ENCODE data around the gene UBTD2. TPM values are rescaled to one million over a fixed set of nuclear protein-coding genes. Genes with fewer than 3 reads are reported as not detected.
A peak's percentile ranks its signal among the peaks of the same experiment; 100 is the strongest.

Gene UBTD2
- total RNA-seq, 1 experiment from 2014 or later = 22.7 TPM

- POLR2A ChIA-PET = interaction anchor here (0.5 kb wide), 1 partner anchor 19 kb away, joined by 4 read pairs; no protein-coding TSS in a partner anchor
- ATAC-seq (no peak), DNase-seq (ENCODE audit: low spot score) (no peak)
- peaks cover 5% of the 10 kb centered on the region; the same call in 1 of the 2 replicates for H3K9me3 Mint-ChIP-seq
- peak overlapping the region; percentile 95 for H3K4me3 Mint-ChIP-seq
- CTCF ChIA-PET = no interaction called here
- TF ChIP-seq SOX15 (CRISPR knock-in tag; IDR thresholded peaks at IDR 0.05) (no peak), E2F5 (CRISPR knock-in tag; IDR thresholded peaks at IDR 0.05) (no peak), FOXP1 (CRISPR knock-in tag; IDR thresholded peaks at IDR 0.05; ENCODE audit: borderline replicate concordance) (no peak), TP53 (CRISPR knock-in tag; IDR thresholded peaks at IDR 0.05) (no peak), MLX (CRISPR knock-in tag; IDR thresholded peaks at IDR 0.05) (no peak), ZNF263 (CRISPR knock-in tag; IDR thresholded peaks at IDR 0.05; ENCODE audit: low read depth) (no peak), FOXK1 (CRISPR knock-in tag; IDR thresholded peaks at IDR 0.05) (no peak), GRHL2 (CRISPR knock-in tag; IDR thresholded peaks at IDR 0.05; ENCODE audit: insufficient replicate concordance, severe bottlenecking) (no peak), CREB1 (CRISPR knock-in tag; IDR thresholded peaks at IDR 0.05) (no peak), JUN (CRISPR knock-in tag; IDR thresholded peaks at IDR 0.05) (no peak), USF1 (CRISPR knock-in tag; IDR thresholded peaks at IDR 0.05) (no peak), AR (CRISPR knock-in tag; IDR thresholded peaks at IDR 0.05) (no peak)
- TF ChIP-seq, protein P1, sequence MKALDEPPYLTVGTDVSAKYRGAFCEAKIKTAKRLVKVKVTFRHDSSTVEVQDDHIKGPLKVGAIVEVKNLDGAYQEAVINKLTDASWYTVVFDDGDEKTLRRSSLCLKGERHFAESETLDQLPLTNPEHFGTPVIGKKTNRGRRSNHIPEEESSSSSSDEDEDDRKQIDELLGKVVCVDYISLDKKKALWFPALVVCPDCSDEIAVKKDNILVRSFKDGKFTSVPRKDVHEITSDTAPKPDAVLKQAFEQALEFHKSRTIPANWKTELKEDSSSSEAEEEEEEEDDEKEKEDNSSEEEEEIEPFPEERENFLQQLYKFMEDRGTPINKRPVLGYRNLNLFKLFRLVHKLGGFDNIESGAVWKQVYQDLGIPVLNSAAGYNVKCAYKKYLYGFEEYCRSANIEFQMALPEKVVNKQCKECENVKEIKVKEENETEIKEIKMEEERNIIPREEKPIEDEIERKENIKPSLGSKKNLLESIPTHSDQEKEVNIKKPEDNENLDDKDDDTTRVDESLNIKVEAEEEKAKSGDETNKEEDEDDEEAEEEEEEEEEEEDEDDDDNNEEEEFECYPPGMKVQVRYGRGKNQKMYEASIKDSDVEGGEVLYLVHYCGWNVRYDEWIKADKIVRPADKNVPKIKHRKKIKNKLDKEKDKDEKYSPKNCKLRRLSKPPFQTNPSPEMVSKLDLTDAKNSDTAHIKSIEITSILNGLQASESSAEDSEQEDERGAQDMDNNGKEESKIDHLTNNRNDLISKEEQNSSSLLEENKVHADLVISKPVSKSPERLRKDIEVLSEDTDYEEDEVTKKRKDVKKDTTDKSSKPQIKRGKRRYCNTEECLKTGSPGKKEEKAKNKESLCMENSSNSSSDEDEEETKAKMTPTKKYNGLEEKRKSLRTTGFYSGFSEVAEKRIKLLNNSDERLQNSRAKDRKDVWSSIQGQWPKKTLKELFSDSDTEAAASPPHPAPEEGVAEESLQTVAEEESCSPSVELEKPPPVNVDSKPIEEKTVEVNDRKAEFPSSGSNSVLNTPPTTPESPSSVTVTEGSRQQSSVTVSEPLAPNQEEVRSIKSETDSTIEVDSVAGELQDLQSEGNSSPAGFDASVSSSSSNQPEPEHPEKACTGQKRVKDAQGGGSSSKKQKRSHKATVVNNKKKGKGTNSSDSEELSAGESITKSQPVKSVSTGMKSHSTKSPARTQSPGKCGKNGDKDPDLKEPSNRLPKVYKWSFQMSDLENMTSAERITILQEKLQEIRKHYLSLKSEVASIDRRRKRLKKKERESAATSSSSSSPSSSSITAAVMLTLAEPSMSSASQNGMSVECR (CRISPR knock-in tag; IDR thresholded peaks at IDR 0.05; ENCODE audit: borderline replicate concordance) = no peak
- TF ChIP-seq, protein P2, sequence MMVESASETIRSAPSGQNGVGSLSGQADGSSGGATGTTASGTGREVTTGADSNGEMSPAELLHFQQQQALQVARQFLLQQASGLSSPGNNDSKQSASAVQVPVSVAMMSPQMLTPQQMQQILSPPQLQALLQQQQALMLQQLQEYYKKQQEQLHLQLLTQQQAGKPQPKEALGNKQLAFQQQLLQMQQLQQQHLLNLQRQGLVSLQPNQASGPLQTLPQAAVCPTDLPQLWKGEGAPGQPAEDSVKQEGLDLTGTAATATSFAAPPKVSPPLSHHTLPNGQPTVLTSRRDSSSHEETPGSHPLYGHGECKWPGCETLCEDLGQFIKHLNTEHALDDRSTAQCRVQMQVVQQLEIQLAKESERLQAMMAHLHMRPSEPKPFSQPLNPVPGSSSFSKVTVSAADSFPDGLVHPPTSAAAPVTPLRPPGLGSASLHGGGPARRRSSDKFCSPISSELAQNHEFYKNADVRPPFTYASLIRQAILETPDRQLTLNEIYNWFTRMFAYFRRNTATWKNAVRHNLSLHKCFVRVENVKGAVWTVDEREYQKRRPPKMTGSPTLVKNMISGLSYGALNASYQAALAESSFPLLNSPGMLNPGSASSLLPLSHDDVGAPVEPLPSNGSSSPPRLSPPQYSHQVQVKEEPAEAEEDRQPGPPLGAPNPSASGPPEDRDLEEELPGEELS (CRISPR knock-in tag; IDR thresholded peaks at IDR 0.05) = no peak
- TF ChIP-seq, protein P3, sequence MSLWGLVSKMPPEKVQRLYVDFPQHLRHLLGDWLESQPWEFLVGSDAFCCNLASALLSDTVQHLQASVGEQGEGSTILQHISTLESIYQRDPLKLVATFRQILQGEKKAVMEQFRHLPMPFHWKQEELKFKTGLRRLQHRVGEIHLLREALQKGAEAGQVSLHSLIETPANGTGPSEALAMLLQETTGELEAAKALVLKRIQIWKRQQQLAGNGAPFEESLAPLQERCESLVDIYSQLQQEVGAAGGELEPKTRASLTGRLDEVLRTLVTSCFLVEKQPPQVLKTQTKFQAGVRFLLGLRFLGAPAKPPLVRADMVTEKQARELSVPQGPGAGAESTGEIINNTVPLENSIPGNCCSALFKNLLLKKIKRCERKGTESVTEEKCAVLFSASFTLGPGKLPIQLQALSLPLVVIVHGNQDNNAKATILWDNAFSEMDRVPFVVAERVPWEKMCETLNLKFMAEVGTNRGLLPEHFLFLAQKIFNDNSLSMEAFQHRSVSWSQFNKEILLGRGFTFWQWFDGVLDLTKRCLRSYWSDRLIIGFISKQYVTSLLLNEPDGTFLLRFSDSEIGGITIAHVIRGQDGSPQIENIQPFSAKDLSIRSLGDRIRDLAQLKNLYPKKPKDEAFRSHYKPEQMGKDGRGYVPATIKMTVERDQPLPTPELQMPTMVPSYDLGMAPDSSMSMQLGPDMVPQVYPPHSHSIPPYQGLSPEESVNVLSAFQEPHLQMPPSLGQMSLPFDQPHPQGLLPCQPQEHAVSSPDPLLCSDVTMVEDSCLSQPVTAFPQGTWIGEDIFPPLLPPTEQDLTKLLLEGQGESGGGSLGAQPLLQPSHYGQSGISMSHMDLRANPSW (CRISPR knock-in tag; conservative IDR thresholded peaks at IDR 0.05; ENCODE audit: low read depth) = no peak
- H3K27me3 Mint-ChIP-seq (ENCODE audit: low read depth) = peaks cover 10% of the 10 kb centered on the region
- H3K27ac Mint-ChIP-seq = no peak overlapping the region; the same call in 1 of the 2 replicates
- peaks cover 44% of the 10 kb centered on the region for H3K4me1 Mint-ChIP-seq
- peaks cover 7% of the 10 kb centered on the region for H3K36me3 Mint-ChIP-seq
Observed at GRCh38 chr5:172281346-172281745, 2.2 kb downstream of the UBTD2 start.

Data from WTC11 (cell line).